Ovary (tissue), 9 donors: ENCODE data around the gene TSC22D3. TPM values are rescaled to one million over a fixed set of nuclear protein-coding genes. Genes with fewer than 3 reads are reported as not detected.
"Not testable (repeated sequence)": the region's sequence is repeated elsewhere in the genome, so short reads cannot be mapped to it uniquely, and the experiment has no call there.

Source experiments
- DNase-seq, 5 donors: peaks; one replicate each; pipeline ENCODE4 v3.0.0-alpha.2; 2019 to 2020
- H3K27ac ChIP-seq, 2 donors: fragments of 200-600 bp; one replicate each; pipeline versions ENCODE4 v1.5.1 to v1.8.0; 2019 to 2022
- H3K27me3 ChIP-seq: fragments of 200-600 bp; one replicate; pipeline ENCODE4 v1.8.0; 2022
- H3K36me3 ChIP-seq: fragments of 200-600 bp; sonication (generic); one replicate; pipeline ENCODE4 v1.5.1; 2019
- H3K4me1 ChIP-seq: one replicate; pipeline ENCODE4 v1.8.1; 2013; ENCODE audit warnings: mild to moderate bottlenecking, moderate library complexity; ENCODE audit not compliant: insufficient read depth
- H3K4me3 ChIP-seq: fragments of 200-600 bp; sonication (generic); one replicate; pipeline ENCODE4 v1.5.1; 2017
- H3K9me3 ChIP-seq, 2 donors: fragments of 200-600 bp in 1 of 2; sonication (generic) in 1 of 2; one replicate each; pipeline versions ENCODE4 v1.5.1 to v1.8.1; 2013 to 2019; ENCODE audit warnings: mild to moderate bottlenecking in 1 of 2, moderate library complexity in 1 of 2
- CTCF ChIP-seq, 3 donors: fragments of 450-650 bp in 2 of 3; fragments of 200-600 bp in 1 of 3; IDR thresholded peaks; one replicate each; pipeline versions ENCODE4 v1.5.1 to v1.8.0; 2016 to 2022; ENCODE audit warnings: antibody characterized with exemption in 3 of 3, mild to moderate bottlenecking in 1 of 3
- EP300 ChIP-seq: sonication (generic); formaldehyde crosslinking; IDR thresholded peaks from one replicate; pipeline ENCODE4 v1.6.1; 2017; ENCODE audit warnings: antibody characterized with exemption
- POLR2A ChIP-seq: fragments of 450-650 bp; IDR thresholded peaks from one replicate; pipeline ENCODE4 v1.6.1; 2017; ENCODE audit warnings: antibody characterized with exemption, mild to moderate bottlenecking, moderate library complexity
- WGBS, 3 donors: extraction: QIAGEN DNeasy Blood & Tissue Kit in 1 of 3; methylation state at CpG; one replicate each; pipeline versions ENCODE4 v1.1.5 to v1.1.7; 2013 to 2017; 5-methylcytosine and 5-hydroxymethylcytosine counted together
- intact Hi-C, 4 donors: fragments of 100-400 bp; cut with DNase I; formaldehyde crosslinking; loops; one replicate each; pipeline versions ENCODE4 v1.11.0 to v1.15.1; 2022 to 2023
- polyA plus RNA-seq, 2 donors: library from polyadenylated mRNA; stranded (reverse); fragments of 200-250 nt in 1 of 2; fragments of 350-450 nt in 1 of 2; fragmentation: Illumina TruSeq in 1 of 2; extraction: RNeasy Lipid Tissue Mini Kit (QIAGEN cat#74804) in 1 of 2; gene quantifications; one replicate each; pipeline ENCODE4 v1.2.3, GENCODE V29; 2013 to 2014
- total RNA-seq, 7 donors: library from RNA; depleted of rRNA in 2 of 7; stranded (reverse); fragments of >200 nt in 2 of 7; fragmentation: NEBNext Ultra II Directional in 3 of 7; extraction: Animal tissue kit (Norgen Biotek cat#: 25700) in 3 of 7; gene quantifications; one replicate each; pipeline versions ENCODE4 v1.1.0 to v1.2.4, GENCODE V29; 2016 to 2023
- donor health status: DM: no; HTN: no; CAD: no; lungs with moderate emphysema.
- donor health status: DM: no; HTN: no; CAD: no.
- donor health status: Bipolar disorder and iron deficiency.
- donor health status: DM: yes; HTN: yes; CAD: no.
- donor health status: DM: no; HTN: no; CAD: no.
- donor health status: DM: yes; HTN: yes; CAD: no.

The TSC22D3 gene
- total and polyA plus RNA-seq, 9 donors = 91.5 to 645 (median 241) TPM

GRCh38 chrX:107818900-107819521 is 43.4 kb upstream of the TSC22D3 start:
- intact Hi-C loops = no loop called here
- H3K27me3 ChIP-seq = no peaks in the 10 kb centered on the region
- no peaks in the 10 kb centered on the region for H3K9me3 ChIP-seq
- no peaks in the 10 kb centered on the region for H3K36me3 ChIP-seq
- H3K4me1 ChIP-seq = no peaks in the 10 kb centered on the region
- DNase-seq = no peak
- no peak overlapping the region for H3K27ac ChIP-seq
- no peak overlapping the region for H3K4me3 ChIP-seq
- TF ChIP-seq POLR2A = no peak
- no peak for TF ChIP-seq CTCF (IDR thresholded peaks at IDR 0.05)
- TF ChIP-seq EP300 = no peak

DNA sequence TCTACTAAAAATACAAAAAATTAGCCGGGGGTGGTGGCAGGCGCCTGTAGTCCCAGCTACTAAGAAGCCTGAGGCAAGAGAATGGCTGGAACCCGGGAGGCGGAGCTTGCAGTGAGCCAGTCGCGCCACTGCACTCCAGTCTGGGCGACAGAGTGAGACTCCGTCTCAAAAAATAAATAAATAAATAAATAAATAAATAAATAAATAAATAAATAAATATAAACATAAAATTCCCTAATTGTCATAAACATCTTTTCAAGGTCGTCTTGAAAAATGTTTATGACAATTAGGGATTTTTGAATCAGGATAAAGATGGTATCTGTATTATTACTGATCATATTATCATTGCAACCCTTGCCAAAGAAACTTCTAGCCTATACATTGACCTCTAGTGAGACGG is 34.5 kb upstream of the TSC22D3 start:
- H3K27ac ChIP-seq, H3K4me1 ChIP-seq, H3K9me3 ChIP-seq, H3K4me3 ChIP-seq, H3K27me3 ChIP-seq, DNase-seq, H3K36me3 ChIP-seq, intact Hi-C loops: not testable (repeated sequence)
- WGBS, 3 donors = 75 to 89% (median 85%) methylated on average over 10 of the region's 10 CpGs

DNA sequence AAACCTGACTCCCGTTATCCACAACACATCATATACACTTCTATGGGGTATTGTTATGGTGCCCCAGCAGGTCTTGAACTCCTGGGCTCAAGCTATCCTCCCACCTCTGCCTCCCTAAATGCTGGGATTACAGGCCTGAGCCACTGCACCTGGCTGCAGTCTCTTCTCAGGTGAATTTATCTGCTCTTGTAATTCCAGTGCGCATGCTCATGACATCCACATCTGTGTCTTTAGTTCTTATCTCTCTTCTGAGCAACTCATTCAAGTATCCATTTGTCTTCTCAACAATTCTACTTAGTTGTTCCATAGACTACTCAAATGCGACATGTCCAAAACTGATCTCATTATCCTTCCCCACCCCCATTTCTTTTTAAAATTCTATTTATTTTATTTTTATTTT is 29.6 kb upstream of the TSC22D3 start:
- WGBS, 3 donors = 76 to 79% (median 78%) methylated on average over 3 of the region's 3 CpGs
- no peak for DNase-seq
- no peaks in the 10 kb centered on the region for H3K36me3 ChIP-seq
- intact Hi-C loops = no loop called here
- no peak overlapping the region for H3K4me3 ChIP-seq
- no peaks in the 10 kb centered on the region for H3K9me3 ChIP-seq
- no peaks in the 10 kb centered on the region for H3K27me3 ChIP-seq
- H3K4me1 ChIP-seq = no peaks in the 10 kb centered on the region
- H3K27ac ChIP-seq = no peak overlapping the region
- TF ChIP-seq POLR2A (no peak), CTCF (IDR thresholded peaks at IDR 0.05) (no peak), EP300 (no peak)

GRCh38 chrX:107804427-107804826 is 28.8 kb upstream of the TSC22D3 start:
- no peak overlapping the region for H3K4me3 ChIP-seq
- H3K9me3 ChIP-seq = no peaks in the 10 kb centered on the region
- no peak for TF ChIP-seq CTCF (IDR thresholded peaks at IDR 0.05)
- no peak for TF ChIP-seq POLR2A
- no peak for TF ChIP-seq EP300
- no peak for DNase-seq
- H3K27ac ChIP-seq = no peak overlapping the region
- H3K27me3 ChIP-seq = no peaks in the 10 kb centered on the region
- WGBS, 3 donors = 70 to 84% (median 80%) methylated on average over 1 of the region's 1 CpG
- H3K36me3 ChIP-seq = no peaks in the 10 kb centered on the region
- H3K4me1 ChIP-seq = no peaks in the 10 kb centered on the region
- intact Hi-C loops = no loop called here

GRCh38 chrX:107787827-107788226 is 12.2 kb upstream of the TSC22D3 start:
- DNase-seq = no peak
- H3K4me1 ChIP-seq = no peaks in the 10 kb centered on the region
- H3K27ac ChIP-seq = peak overlapping the region in 1 of 2 donors; percentile 8
- WGBS, 3 donors = 4 to 14% (median 13%) methylated on average over 1 of the region's 1 CpG
- no peaks in the 10 kb centered on the region for H3K36me3 ChIP-seq
- H3K9me3 ChIP-seq = no peaks in the 10 kb centered on the region
- TF ChIP-seq EP300 (no peak), CTCF (IDR thresholded peaks at IDR 0.05) (no peak), POLR2A (no peak)
- no peak overlapping the region for H3K4me3 ChIP-seq
- intact Hi-C loops = no loop called here
- no peaks in the 10 kb centered on the region for H3K27me3 ChIP-seq
